GM21423 (cell line): ENCODE results near the gene TAC4.

Source experiments
- ATAC-seq: cut with Tn5 transposase; IDR thresholded peaks from one replicate; pipeline ENCODE4 v1.9.1; 2021; ENCODE audit warnings: mild to moderate bottlenecking, moderate library complexity; ENCODE audit not compliant: unreplicated experiment

TAC4 gene

GRCh38 chr17:49873466-49873865 is 25.6 kb upstream of the TAC4 start:
- ATAC-seq, result no peak

- ATAC-seq, result no peak
Measured at GRCh38 chr17:49872754-49873377, 25.0 kb upstream of the TAC4 start.

- ATAC-seq, result no peak
Measured at GRCh38 chr17:49871211-49871610, 23.3 kb upstream of the TAC4 start.

GRCh38 chr17:49870298-49870697 is 22.4 kb upstream of the TAC4 start:
- ATAC-seq, result no peak

GRCh38 chr17:49869038-49869374 is 21.1 kb upstream of the TAC4 start:
- no peak for ATAC-seq

GRCh38 chr17:49866882-49867413 is 19.1 kb upstream of the TAC4 start:
- no peak for ATAC-seq

- ATAC-seq, result no peak
Measured at GRCh38 chr17:49866019-49866380, 18.1 kb upstream of the TAC4 start.

- no peak for ATAC-seq
Measured at GRCh38 chr17:49862781-49863331, 15.0 kb upstream of the TAC4 start.

- no peak for ATAC-seq
Measured at GRCh38 chr17:49861150-49861884, 13.4 kb upstream of the TAC4 start.

GRCh38 chr17:49859991-49860953 is 12.4 kb upstream of the TAC4 start:
- no peak for ATAC-seq

GRCh38 chr17:49858796-49859195 is 10.9 kb upstream of the TAC4 start:
- no peak for ATAC-seq

GRCh38 chr17:49854126-49854525 is 6.3 kb upstream of the TAC4 start:
- no peak for ATAC-seq

GRCh38 chr17:49853470-49854015 is 5.7 kb upstream of the TAC4 start:
- ATAC-seq, result no peak

GRCh38 chr17:49851387-49852291 is 3.8 kb upstream of the TAC4 start:
- no peak for ATAC-seq

- no peak for ATAC-seq
Measured at GRCh38 chr17:49850772-49851386, 3.0 kb upstream of the TAC4 start.

GRCh38 chr17:49850218-49850610 is 2.3 kb upstream of the TAC4 start:
- no peak for ATAC-seq

GRCh38 chr17:49848739-49849138 is 870 bp upstream of the TAC4 start:
- no peak for ATAC-seq

GRCh38 chr17:49846938-49847712 is 744 bp downstream of the TAC4 start:
- ATAC-seq, result no peak

- ATAC-seq, result no peak
Measured at GRCh38 chr17:49845321-49845720, 2.5 kb downstream of the TAC4 start.
